GM12874 (cell line): ENCODE measurements around the gene TSPAN19.

Experiments
- TF ChIP-seq, protein P1 (sequence below): IDR thresholded peaks from 2 replicates; pipeline ENCODE4 v1.5.1; 2011; ENCODE audit warnings: low read depth, mild to moderate bottlenecking, control low read depth, low read length, moderate library complexity; ENCODE audit not compliant: insufficient read depth

The TSPAN19 gene

GRCh38 chr12:85058339-85058738 lies 22.3 kb upstream of the TSPAN19 start:
- TF ChIP-seq, protein P1, sequence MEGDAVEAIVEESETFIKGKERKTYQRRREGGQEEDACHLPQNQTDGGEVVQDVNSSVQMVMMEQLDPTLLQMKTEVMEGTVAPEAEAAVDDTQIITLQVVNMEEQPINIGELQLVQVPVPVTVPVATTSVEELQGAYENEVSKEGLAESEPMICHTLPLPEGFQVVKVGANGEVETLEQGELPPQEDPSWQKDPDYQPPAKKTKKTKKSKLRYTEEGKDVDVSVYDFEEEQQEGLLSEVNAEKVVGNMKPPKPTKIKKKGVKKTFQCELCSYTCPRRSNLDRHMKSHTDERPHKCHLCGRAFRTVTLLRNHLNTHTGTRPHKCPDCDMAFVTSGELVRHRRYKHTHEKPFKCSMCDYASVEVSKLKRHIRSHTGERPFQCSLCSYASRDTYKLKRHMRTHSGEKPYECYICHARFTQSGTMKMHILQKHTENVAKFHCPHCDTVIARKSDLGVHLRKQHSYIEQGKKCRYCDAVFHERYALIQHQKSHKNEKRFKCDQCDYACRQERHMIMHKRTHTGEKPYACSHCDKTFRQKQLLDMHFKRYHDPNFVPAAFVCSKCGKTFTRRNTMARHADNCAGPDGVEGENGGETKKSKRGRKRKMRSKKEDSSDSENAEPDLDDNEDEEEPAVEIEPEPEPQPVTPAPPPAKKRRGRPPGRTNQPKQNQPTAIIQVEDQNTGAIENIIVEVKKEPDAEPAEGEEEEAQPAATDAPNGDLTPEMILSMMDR: no peak

DNA sequence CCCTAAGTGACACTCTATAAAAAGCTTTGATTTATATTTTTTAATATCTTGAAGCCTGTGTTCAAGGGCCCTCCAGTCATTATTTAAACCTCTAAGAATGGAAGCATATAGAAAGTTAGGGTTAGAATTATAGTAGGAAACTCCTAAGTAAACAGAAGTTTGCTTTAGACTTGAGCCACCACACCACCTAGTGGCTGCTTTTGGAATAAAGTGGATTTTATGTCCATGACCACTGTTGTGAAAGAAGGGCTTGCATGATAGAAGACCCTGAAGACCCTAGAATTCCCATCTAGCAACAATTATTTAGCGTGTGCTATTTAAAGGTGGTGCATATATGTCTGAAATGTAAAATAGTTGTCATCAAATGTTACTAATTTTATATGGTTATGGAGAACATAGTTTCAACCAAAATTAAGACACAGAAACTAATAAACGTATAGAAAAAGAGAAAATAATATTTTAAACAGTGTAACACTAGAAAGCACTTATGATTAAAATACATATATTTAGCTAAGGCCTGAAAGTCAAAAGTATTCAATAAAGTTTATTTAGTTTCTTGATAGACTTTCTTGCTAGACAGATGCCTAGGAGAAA lies 21.4 kb upstream of the TSPAN19 start:
- TF ChIP-seq, protein P1: peak; percentile 66; the same call in 1 of the 2 replicates

- TF ChIP-seq, protein P1: no peak
These were observed 7.8 kb upstream of the TSPAN19 start for GRCh38 chr12:85043829-85044228.

- TF ChIP-seq, protein P1: no peak
These were observed 5.3 kb upstream of the TSPAN19 start for GRCh38 chr12:85041395-85041794.

- TF ChIP-seq, protein P1: no peak
These were observed 656 bp upstream of the TSPAN19 start for GRCh38 chr12:85036733-85037132.

DNA sequence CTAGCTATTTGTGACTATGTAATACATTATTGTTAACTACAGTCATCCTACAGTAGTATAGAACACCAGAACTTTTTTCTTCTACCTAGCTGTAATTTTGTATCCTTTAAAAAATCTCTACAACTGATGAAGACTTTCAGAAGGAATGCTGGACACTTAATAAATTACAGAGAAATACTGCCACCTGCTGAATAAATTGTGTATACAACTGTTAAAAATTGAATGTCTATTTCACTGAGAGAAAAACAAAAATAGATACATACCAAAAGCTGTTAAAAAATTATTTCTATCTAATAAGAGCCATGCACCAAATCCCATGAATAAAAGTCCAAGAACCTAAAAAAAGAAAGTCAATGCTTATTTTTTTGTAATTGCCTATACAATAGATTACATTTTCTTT lies 6.6 kb downstream of the TSPAN19 start:
- TF ChIP-seq, protein P1: no peak

- TF ChIP-seq, protein P1: no peak
These were observed 18.0 kb downstream of the TSPAN19 start for GRCh38 chr12:85018098-85018497.
